Vagina (tissue), 2 donors: ENCODE data around the gene TEKTIP1.

Experiments
- POLR2AphosphoS5 ChIP-seq, 2 donors: sonication (generic); formaldehyde crosslinking; IDR thresholded peaks; one replicate each; pipeline ENCODE4 v1.9.0; 2017; ENCODE audit warnings: antibody characterized with exemption in 2 of 2, mild to moderate bottlenecking in 2 of 2, low read depth in 1 of 2; ENCODE audit not compliant: insufficient read depth in 1 of 2
- TF ChIP-seq, protein P1 (sequence below), 3 experiments: fragments of 450-650 bp in 2 of 3; fragments of 200-600 bp in 1 of 3; sonication (generic) in 1 of 3; IDR thresholded peaks; one replicate each; pipeline ENCODE4 v1.5.1; 2017 to 2019; ENCODE audit warnings: antibody characterized with exemption in 3 of 3, mild to moderate bottlenecking in 2 of 3, moderate library complexity in 2 of 3

DNA sequence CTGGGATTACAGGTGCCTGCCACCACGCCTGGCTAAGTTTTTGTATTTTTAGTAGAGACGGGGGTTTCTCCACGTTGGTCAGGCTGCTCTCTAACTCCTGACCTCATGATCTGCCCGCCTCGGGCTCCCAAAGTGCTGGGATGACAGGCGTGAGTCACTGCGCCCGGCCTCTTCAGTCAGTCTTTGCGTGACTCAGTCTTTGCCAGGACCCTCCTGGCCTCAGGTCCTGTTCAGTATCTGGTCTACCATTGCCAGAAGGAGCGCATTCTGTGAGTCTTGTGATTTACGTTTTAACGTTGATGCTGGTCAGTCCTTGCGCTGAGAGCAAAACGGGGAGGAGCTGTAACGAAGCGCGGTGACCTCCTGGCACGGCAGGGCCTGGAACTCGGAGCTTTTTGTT is 26.2 kb downstream of the TEKTIP1 start:
- TF ChIP-seq, protein P1, sequence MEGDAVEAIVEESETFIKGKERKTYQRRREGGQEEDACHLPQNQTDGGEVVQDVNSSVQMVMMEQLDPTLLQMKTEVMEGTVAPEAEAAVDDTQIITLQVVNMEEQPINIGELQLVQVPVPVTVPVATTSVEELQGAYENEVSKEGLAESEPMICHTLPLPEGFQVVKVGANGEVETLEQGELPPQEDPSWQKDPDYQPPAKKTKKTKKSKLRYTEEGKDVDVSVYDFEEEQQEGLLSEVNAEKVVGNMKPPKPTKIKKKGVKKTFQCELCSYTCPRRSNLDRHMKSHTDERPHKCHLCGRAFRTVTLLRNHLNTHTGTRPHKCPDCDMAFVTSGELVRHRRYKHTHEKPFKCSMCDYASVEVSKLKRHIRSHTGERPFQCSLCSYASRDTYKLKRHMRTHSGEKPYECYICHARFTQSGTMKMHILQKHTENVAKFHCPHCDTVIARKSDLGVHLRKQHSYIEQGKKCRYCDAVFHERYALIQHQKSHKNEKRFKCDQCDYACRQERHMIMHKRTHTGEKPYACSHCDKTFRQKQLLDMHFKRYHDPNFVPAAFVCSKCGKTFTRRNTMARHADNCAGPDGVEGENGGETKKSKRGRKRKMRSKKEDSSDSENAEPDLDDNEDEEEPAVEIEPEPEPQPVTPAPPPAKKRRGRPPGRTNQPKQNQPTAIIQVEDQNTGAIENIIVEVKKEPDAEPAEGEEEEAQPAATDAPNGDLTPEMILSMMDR (IDR thresholded peaks at IDR 0.05): no peak
- TF ChIP-seq POLR2AphosphoS5 (IDR thresholded peaks at IDR 0.05; ENCODE audit: insufficient read depth in 1 of 2, low read depth in 1 of 2): no peak
